Measurements from ENCODE around the gene PDE4A. TPM values are rescaled to one million over a fixed set of nuclear protein-coding genes. Genes with fewer than 3 reads are reported as not detected.
"Not testable (repeated sequence)": the region's sequence is repeated elsewhere in the genome, so short reads cannot be mapped to it uniquely, and the experiment has no call there.

Gene PDE4A
- polyA plus RNA-seq, 1 donor = 2.2 TPM

DNA sequence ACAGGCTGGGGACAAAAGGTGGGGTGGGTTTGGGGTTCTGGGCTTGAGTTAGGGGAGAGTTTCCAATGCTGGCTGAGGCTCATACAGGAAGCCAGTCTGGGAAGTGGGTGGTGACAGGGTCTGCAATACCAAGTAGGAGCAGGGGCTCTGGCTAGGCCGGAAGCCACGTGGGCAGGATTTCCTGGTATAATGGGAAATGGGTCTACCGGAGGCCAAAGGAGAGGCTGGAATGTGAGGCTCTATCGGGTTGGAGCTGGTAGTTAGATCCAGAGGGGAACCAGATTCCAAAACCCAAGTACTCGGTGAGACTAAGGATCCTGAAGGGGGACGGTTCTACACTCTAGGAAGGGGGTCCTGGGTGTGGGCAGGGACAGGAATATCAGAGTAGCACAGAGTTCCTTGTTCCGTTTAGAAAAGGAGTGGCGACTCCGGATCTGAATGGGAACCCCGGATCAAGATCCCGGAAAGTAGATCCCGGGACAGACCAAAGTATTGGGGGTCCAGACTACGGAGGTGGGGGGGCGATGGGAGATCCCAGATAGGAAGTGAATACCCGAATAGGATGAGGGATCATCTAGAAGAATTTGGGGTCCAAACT, 17.8 kb upstream of the PDE4A start:
- DNase-seq = peak in 1 of 2 donors; percentile 48
- WGBS (ENCODE audit: insufficient coverage, low lambda C conversion rate) = 0% methylated on average over 1 of the region's 15 CpGs
- H3K4me3 ChIP-seq (ENCODE audit: low read length) = peak overlapping the region; percentile 100
- H3K4me1 ChIP-seq (ENCODE audit: control insufficient read depth, insufficient read depth, low read length) = peaks cover 13% of the 10 kb centered on the region
- peaks cover 29% of the 10 kb centered on the region for H3K27me3 ChIP-seq (ENCODE audit: control insufficient read depth, insufficient read depth, low read length)
- peaks cover 12% of the 10 kb centered on the region for H3K36me3 ChIP-seq (ENCODE audit: control insufficient read depth, insufficient read depth, low read length)
- peaks cover 2% of the 10 kb centered on the region for H3K9me3 ChIP-seq (ENCODE audit: control insufficient read depth, low read depth, low read length)
- peak overlapping the region; percentile 37 for H3K27ac ChIP-seq (ENCODE audit: low read length)

DNA sequence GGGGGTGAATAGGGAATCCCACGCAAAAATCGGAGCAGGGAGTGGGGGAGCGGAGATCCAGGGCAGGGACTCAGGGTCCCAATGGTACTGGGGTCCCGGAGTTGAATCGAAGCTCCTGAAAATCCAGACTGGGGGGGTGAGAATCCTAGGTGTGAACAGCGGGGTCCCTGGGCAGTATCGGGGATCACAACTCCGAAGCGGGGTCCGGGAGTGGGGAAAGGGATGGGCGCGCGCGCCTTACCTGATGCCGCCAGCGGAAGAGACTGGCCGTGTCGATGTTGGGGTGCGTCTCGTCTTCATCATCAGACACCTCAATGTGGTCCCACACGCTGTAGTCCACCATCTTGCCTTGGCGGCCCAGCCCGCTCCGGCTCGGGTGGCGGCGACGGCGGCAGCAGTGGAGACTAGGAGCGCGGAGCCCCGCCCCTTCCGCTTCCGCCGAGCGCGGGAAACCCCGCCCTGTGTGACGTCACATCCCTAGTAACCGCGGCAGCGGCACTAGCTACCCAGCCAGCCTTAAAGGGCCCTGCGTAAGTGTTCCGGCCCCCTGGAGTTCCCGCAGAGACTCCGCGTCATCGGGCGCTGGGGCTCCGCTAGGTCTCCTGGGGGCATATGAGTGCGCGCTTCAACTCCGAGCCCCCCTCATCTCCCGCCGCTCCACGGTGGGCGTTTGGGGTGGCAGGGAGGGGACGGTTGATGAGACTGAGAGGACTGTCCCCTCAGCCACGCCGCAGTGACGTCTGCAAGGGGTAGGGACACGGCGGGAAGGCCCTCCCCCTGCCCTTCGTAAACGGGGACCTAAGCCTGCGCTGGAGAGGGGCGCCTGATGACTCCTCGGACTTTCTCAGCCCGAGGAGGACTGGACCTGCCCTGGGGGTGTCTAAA, 17.0 kb upstream of the PDE4A start, which contains the start of gene CDC37:
CDC37 (minus strand) TSS at position 406 of the 885 bp plus-strand sequence; CDS start at position 343, 63 bp downstream.
- no CpG with 5 or more reads among the region's 69 CpGs for WGBS (ENCODE audit: insufficient coverage, low lambda C conversion rate)
- Histone ChIP-seq H3K4me1 (ENCODE audit: control insufficient read depth, insufficient read depth, low read length) (peaks cover 13% of the 10 kb centered on the region), H3K27ac (ENCODE audit: low read length) (peak within 1 kb of the TSS; percentile 37), H3K4me3 (ENCODE audit: low read length) (peak within 1 kb of the TSS; percentile 100), H3K9me3 (ENCODE audit: control insufficient read depth, low read depth, low read length) (peaks cover 2% of the 10 kb centered on the region), H3K36me3 (ENCODE audit: control insufficient read depth, insufficient read depth, low read length) (peaks cover 6% of the 10 kb centered on the region), H3K27me3 (ENCODE audit: control insufficient read depth, insufficient read depth, low read length) (peaks cover 35% of the 10 kb centered on the region)
- peak; percentile 96 to 97 for DNase-seq

DNA sequence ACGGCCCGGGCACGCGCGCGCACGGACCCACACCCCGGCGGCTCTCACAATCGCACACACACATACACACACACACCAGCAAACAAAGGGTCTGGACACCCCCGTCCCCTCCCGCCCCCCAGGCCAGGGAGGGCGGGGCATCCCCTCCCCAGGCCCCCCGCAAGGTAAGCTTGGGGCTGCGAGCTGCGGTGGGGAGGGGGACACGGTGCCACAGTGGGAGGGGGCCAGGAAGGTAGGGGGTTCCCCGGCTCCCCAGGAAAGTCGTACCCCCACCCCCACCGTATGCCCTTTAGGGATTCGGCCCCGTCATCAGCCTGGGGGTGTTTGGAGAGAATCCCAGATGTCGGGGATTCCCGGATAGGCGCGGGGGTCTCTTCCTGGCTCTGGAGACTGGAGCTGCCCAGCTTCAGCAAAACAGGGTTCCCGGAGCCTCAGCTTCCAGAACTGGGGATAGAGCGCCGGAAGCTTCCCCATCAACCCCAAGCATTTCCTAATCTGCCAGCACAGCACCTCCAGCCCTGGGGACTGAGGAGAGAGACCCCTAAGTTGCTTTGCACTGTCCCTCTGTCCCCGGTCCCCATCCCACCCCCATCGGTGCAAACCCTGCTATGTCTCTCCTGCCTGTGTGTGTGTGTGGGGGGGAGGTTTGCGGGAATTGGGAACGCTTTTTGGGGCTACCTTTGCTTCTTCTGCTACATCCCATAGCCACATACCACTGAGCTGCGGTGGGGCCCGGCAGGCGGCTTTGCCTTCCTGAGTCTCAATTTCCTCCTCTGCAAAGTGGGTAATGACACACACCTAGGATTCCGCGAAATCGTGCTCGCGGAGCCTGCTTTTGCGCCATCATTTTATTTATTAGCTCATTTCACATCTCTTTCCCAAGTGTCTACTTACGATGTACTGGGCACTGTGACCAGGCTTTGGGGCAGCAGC, 15.2 kb upstream of the PDE4A start:
- no CpG with 5 or more reads among the region's 43 CpGs for WGBS (ENCODE audit: insufficient coverage, low lambda C conversion rate)
- Histone ChIP-seq H3K4me1 (ENCODE audit: control insufficient read depth, insufficient read depth, low read length) (peaks cover 13% of the 10 kb centered on the region), H3K9me3 (ENCODE audit: control insufficient read depth, low read depth, low read length) (peaks cover 2% of the 10 kb centered on the region), H3K27me3 (ENCODE audit: control insufficient read depth, insufficient read depth, low read length) (peaks cover 40% of the 10 kb centered on the region), H3K36me3 (ENCODE audit: control insufficient read depth, insufficient read depth, low read length) (no peaks in the 10 kb centered on the region), H3K27ac (ENCODE audit: low read length) (no peak overlapping the region), H3K4me3 (ENCODE audit: low read length) (peak overlapping the region; percentile 100)
- DNase-seq = no peak

DNA sequence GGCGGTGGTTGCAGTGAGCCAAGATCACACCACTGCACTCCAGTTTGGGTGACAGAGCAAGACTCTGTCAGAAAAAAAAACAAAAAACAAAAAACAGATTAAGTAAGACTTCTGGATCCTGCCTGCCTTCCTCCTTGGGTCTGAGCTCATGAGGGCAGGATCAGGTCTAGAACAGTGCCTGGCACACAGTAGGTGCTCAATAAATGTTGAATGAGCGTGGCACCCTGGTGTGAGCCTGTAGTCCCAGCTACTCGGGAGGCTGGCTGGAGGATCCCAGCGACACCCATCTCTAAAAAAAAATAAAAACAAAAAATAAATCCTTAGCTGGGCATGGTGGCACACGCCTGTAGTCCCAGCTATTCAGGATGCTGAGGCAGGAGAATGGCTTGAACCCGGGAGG, 14.1 kb upstream of the PDE4A start:
- Histone ChIP-seq H3K36me3 (ENCODE audit: control insufficient read depth, insufficient read depth, low read length) (no peaks in the 10 kb centered on the region), H3K27me3 (ENCODE audit: control insufficient read depth, insufficient read depth, low read length) (peaks cover 40% of the 10 kb centered on the region), H3K4me1 (ENCODE audit: control insufficient read depth, insufficient read depth, low read length) (peaks cover 13% of the 10 kb centered on the region), H3K4me3 (ENCODE audit: low read length) (no peak overlapping the region), H3K9me3 (ENCODE audit: control insufficient read depth, low read depth, low read length) (peaks cover 2% of the 10 kb centered on the region), H3K27ac (ENCODE audit: low read length) (no peak overlapping the region)
- 69% methylated on average over 3 of the region's 6 CpGs for WGBS (ENCODE audit: insufficient coverage, low lambda C conversion rate)
- no peak for DNase-seq

DNA sequence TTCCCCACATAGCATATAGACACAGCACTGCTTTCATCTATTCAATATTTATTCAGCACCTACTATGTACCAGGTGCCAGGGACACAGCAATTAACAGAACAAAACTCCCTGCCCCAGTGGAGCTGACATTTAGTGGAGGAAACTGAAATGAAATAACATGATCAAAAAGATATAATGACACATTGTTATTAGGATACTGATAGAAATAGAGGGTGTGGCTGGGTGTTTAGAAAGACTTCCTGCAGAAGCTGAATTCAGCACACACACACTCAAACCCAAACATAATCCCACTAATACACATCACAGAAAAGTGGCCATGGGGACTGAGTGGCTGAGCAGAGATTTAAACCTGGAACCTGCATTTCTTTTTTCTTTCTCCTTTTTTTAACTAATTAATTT, 13.2 kb upstream of the PDE4A start:
- DNase-seq = no peak
- peaks cover 11% of the 10 kb centered on the region for H3K4me1 ChIP-seq (ENCODE audit: control insufficient read depth, insufficient read depth, low read length)
- H3K36me3 ChIP-seq (ENCODE audit: control insufficient read depth, insufficient read depth, low read length) = no peaks in the 10 kb centered on the region
- no peak overlapping the region for H3K27ac ChIP-seq (ENCODE audit: low read length)
- no peak overlapping the region for H3K4me3 ChIP-seq (ENCODE audit: low read length)
- peaks cover 2% of the 10 kb centered on the region for H3K9me3 ChIP-seq (ENCODE audit: control insufficient read depth, low read depth, low read length)
- H3K27me3 ChIP-seq (ENCODE audit: control insufficient read depth, insufficient read depth, low read length) = peaks cover 40% of the 10 kb centered on the region

DNA sequence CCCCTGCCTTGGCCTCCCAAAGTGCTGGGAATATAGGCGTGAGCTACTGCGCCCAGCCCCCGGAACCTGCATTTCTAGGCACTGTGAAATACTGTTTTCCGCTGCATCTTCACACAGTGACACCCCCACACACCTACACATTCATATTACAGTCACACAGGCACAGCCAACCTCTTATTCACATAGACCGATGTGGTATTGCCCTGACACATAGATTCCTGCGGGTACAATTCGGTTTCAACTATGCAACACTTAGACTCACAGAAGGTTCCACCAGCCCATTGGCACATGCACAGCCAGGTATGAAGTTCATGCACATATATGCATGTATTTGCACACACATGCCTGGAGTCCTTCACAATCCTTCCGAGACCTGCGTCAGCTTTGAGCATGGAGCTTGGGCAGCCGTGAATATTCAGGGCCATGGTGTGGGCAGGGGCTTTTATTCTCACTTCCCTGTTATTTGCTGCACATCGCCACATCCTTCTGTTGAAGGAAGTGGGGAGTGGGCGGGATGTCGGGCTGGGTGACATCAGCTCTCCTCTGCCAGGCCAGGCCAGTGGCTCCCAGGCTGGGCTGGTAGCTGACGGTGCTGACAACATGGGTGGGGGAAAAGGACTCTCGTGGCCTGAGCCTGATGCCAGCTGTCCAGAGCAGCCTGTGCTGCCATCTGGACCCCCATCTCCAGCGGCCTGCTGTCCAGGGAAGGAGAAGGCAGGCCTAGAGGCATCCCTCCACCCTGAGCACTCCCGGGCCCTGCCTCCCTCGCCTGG, 11.6 kb upstream of the PDE4A start:
- DNase-seq = no peak
- H3K4me1 ChIP-seq (ENCODE audit: control insufficient read depth, insufficient read depth, low read length) = peaks cover 8% of the 10 kb centered on the region
- no peak overlapping the region for H3K4me3 ChIP-seq (ENCODE audit: low read length)
- H3K27me3 ChIP-seq (ENCODE audit: control insufficient read depth, insufficient read depth, low read length) = peaks cover 46% of the 10 kb centered on the region
- H3K9me3 ChIP-seq (ENCODE audit: control insufficient read depth, low read depth, low read length) = peaks cover 2% of the 10 kb centered on the region
- no CpG with 5 or more reads among the region's 18 CpGs for WGBS (ENCODE audit: insufficient coverage, low lambda C conversion rate)
- H3K36me3 ChIP-seq (ENCODE audit: control insufficient read depth, insufficient read depth, low read length) = no peaks in the 10 kb centered on the region
- no peak overlapping the region for H3K27ac ChIP-seq (ENCODE audit: low read length)

DNA sequence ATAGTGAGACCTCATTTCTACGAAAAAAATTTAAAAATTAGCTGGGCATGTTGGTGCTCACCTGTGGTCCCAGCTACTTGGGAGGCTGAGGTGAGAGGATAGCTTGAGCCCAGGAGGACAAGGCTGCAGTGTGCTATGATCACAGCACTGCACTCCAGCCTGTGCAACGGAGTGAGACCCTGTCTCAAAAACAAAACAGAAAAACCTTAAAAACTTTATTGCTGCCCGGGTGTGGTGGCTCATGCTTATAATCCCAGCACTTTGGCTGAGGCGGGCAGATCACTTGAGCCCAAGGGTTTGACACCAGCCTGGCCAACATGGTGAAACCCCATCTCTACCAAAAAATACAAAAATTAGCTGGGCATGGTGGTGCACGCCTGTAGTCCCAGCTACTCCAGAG, 9.1 kb upstream of the PDE4A start:
- not testable (repeated sequence) for H3K4me1 ChIP-seq (ENCODE audit: control insufficient read depth, insufficient read depth, low read length); H3K27ac ChIP-seq (ENCODE audit: low read length)
- WGBS (ENCODE audit: insufficient coverage, low lambda C conversion rate) = no CpG with 5 or more reads among the region's 5 CpGs

DNA sequence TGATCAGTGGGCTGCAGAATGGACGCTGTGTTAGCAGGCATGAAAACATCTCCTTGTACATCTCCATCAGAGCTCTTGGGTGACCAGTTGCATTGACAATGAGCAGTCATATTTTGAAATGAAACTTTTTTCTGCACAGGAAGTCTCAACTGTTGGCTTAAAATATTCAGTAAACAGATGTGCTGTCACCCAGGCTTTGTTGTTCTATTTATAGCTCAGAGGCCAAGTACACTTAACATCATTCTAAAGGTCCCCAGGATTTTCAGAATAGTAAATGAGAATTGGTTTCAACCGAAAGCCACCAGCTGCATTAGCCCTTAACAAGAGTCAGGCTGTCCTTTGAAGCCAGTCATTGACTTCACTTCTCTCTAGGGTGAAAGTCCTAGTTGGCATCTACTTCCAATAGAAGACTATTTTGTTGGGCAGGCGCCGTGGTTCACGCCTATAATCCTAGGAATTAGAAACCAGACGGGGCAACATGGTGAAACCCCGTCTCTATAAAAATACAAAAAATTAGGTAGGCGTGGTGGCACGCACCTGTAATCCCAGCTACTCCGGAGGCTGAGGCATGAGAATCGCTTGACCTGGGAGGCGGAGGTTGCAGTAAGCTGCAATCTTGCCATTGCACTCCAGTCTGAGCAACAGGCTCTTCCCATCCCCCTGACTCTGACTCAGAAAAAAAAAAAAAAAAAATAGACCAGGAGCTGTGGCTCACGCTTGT, 7.9 kb upstream of the PDE4A start:
- DNase-seq = no peak
- no peak overlapping the region for H3K4me3 ChIP-seq (ENCODE audit: low read length)
- H3K27ac ChIP-seq (ENCODE audit: low read length) = no peak overlapping the region
- H3K4me1 ChIP-seq (ENCODE audit: control insufficient read depth, insufficient read depth, low read length) = peaks cover 7% of the 10 kb centered on the region
- WGBS (ENCODE audit: insufficient coverage, low lambda C conversion rate) = 88% methylated on average over 1 of the region's 13 CpGs
- peaks cover 14% of the 10 kb centered on the region for H3K9me3 ChIP-seq (ENCODE audit: control insufficient read depth, low read depth, low read length)
- H3K36me3 ChIP-seq (ENCODE audit: control insufficient read depth, insufficient read depth, low read length) = no peaks in the 10 kb centered on the region
- peaks cover 47% of the 10 kb centered on the region for H3K27me3 ChIP-seq (ENCODE audit: control insufficient read depth, insufficient read depth, low read length)

More for the DNA sequence above, 9.1 kb upstream of the PDE4A start:
- H3K4me3 ChIP-seq (ENCODE audit: low read length); DNase-seq; H3K9me3 ChIP-seq (ENCODE audit: control insufficient read depth, low read depth, low read length); H3K36me3 ChIP-seq (ENCODE audit: control insufficient read depth, insufficient read depth, low read length): not testable (repeated sequence)
- H3K27me3 ChIP-seq (ENCODE audit: control insufficient read depth, insufficient read depth, low read length) = peaks cover 45% of the 10 kb centered on the region

DNA sequence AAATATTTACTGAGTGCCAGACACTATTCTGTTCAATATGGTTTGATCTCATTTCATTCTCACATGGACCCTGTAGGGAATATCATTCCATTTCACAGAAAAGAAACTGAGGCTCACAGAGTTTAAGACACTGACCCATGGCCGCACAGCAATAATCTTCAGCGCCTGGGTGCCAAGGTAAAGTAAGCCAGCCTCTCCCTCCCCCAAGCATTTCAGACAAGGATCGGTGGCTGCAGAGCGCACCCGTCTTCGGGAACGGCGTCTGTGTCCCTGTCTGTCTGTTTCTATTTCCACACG, 4.3 kb upstream of the PDE4A start:
- DNase-seq = no peak
- H3K27me3 ChIP-seq (ENCODE audit: control insufficient read depth, insufficient read depth, low read length) = peaks cover 69% of the 10 kb centered on the region
- H3K36me3 ChIP-seq (ENCODE audit: control insufficient read depth, insufficient read depth, low read length) = no peaks in the 10 kb centered on the region
- H3K4me3 ChIP-seq (ENCODE audit: low read length) = peak overlapping the region; percentile 29
- H3K9me3 ChIP-seq (ENCODE audit: control insufficient read depth, low read depth, low read length) = peaks cover 18% of the 10 kb centered on the region
- no peak overlapping the region for H3K27ac ChIP-seq (ENCODE audit: low read length)
- peaks cover 7% of the 10 kb centered on the region for H3K4me1 ChIP-seq (ENCODE audit: control insufficient read depth, insufficient read depth, low read length)
- WGBS (ENCODE audit: insufficient coverage, low lambda C conversion rate) = no CpG with 5 or more reads among the region's 9 CpGs
